ENCODE measurements around the gene INS. TPM values are rescaled to one million over a fixed set of nuclear protein-coding genes. Genes with fewer than 3 reads are reported as not detected.

INS gene
- total and polyA plus RNA-seq, 10 of the 15 experiments (the other 5 are each of a cell fraction or from before 2014, with no cell fraction given), result not detected

- SMC1A ChIA-PET (ENCODE audit: uncharacterized antibody, unreplicated experiment), result no interaction called here
- Histone ChIP-seq H3K4me3 (no peak overlapping the region), H3K79me2 (ENCODE audit: control insufficient read depth, insufficient read depth, low read length) (no peaks in the 10 kb centered on the region), H3K27ac (ENCODE audit: control insufficient read depth, insufficient read depth) (no peak overlapping the region), H3K9me3 (replicated peaks; ENCODE audit: control insufficient read depth, insufficient read depth, low read length) (no peaks in the 10 kb centered on the region), H3K4me2 (ENCODE audit: control insufficient read depth, insufficient read depth) (no peak overlapping the region), H3K4me1 (ENCODE audit: control insufficient read depth, insufficient read depth, low read length) (no peaks in the 10 kb centered on the region), H3K9ac (ENCODE audit: control insufficient read depth, insufficient read depth, low read length) (no peak overlapping the region), H3K27me3 (replicated peaks in 1 of 2; ENCODE audit: control insufficient read depth in 2 of 2, insufficient read depth in 2 of 2, low read length in 1 of 2) (no peaks in the 10 kb centered on the region), H3K36me3 (ENCODE audit: control insufficient read depth in 2 of 2, insufficient read depth in 2 of 2, low read length in 1 of 2) (no peaks in the 10 kb centered on the region), H4K20me1 (ENCODE audit: control insufficient read depth, insufficient read depth) (no peaks in the 10 kb centered on the region), H2AFZ (ENCODE audit: control insufficient read depth, low read depth, low read length) (no peak overlapping the region)
- 47% methylated on average over 13 of the region's 13 CpGs for WGBS (ENCODE audit: insufficient coverage, insufficient replicate concordance, low lambda C conversion rate, missing lambda C conversion rate)
- CTCF ChIA-PET, result no interaction called here
- FAIRE-seq (no peak), ATAC-seq (no peak), DNase-seq (ENCODE audit: low read depth, low spot score) (no peak)
- RAD21 ChIA-PET (ENCODE audit: unreplicated experiment), result interaction anchor here (0.9 kb wide), 1 partner anchor 14 kb away, joined by 3 read pairs; no protein-coding TSS in a partner anchor
- intact Hi-C loops (cut with micrococcal nuclease; ENCODE audit: unreplicated experiment), result no loop called here
- no peak for TF ChIP-seq JUNB (IDR thresholded peaks at IDR 0.05)
- TF ChIP-seq GATAD2B (conservative IDR thresholded peaks at IDR 0.05; ENCODE audit: low read depth), result no peak
- TF ChIP-seq MXI1 (IDR thresholded peaks at IDR 0.05; ENCODE audit: low read depth, low read length), result no peak
- no peak for TF ChIP-seq HCFC1 (IDR thresholded peaks at IDR 0.05; ENCODE audit: low read length)
- TF ChIP-seq ETV6 (conservative IDR thresholded peaks at IDR 0.05 in 1 of 2, IDR thresholded peaks at IDR 0.05 in 1 of 2; ENCODE audit: borderline replicate concordance in 1 of 2, low read depth in 1 of 2), result no peak
- TF ChIP-seq CHD4 (IDR thresholded peaks at IDR 0.05), result no peak
- TF ChIP-seq EP300 (IDR thresholded peaks at IDR 0.05; ENCODE audit: borderline replicate concordance in 1 of 2, control insufficient read depth in 1 of 2, low read depth in 2 of 2, low read length in 2 of 2), result no peak
- no peak for TF ChIP-seq SP1 (IDR thresholded peaks at IDR 0.05; ENCODE audit: low read depth, low read length)
- TF ChIP-seq PAX8 (IDR thresholded peaks at IDR 0.05), result no peak
- TF ChIP-seq BCLAF1 (IDR thresholded peaks at IDR 0.05), result no peak
- no peak for TF ChIP-seq SRF (IDR thresholded peaks at IDR 0.05; ENCODE audit: low read depth in 2 of 2, low read length in 2 of 2)
- no peak for TF ChIP-seq USF1 (IDR thresholded peaks at IDR 0.05; ENCODE audit: borderline replicate concordance, extremely low read length, insufficient read depth, low read depth, low read length)
- TF ChIP-seq CBX3 (IDR thresholded peaks at IDR 0.05; ENCODE audit: borderline replicate concordance, low read depth), result no peak
- no peak for TF ChIP-seq ELK1 (IDR thresholded peaks at IDR 0.05; ENCODE audit: low read depth, low read length)
- POLR2A ChIA-PET, result no interaction called here
- in situ Hi-C loops (cut with MboI), result no loop called here
- no TSS peak for BruUV-seq (replicated peaks)
These were observed 4.6 kb upstream of the INS start for GRCh38 chr11:2165571-2165970.
